Dermis microvascular lymphatic vessel endothelial cell (primary cell): ENCODE data around the gene MACROD1. TPM values are rescaled to one million over a fixed set of nuclear protein-coding genes. Genes with fewer than 3 reads are reported as not detected.
A peak's percentile ranks its signal among the peaks of the same experiment; 100 is the strongest.
"Not testable (repeated sequence)": the region's sequence is repeated elsewhere in the genome, so short reads cannot be mapped to it uniquely, and the experiment has no call there.

Experiments
- DNase-seq, 2 donors: peaks; one replicate each; pipeline versions ENCODE4 v3.0.0 to v3.0.0-alpha.2; 2010; ENCODE audit warnings: low read depth in 2 of 2
- total RNA-seq: library from RNA; depleted of rRNA; stranded (reverse); fragments of >200 nt; gene quantifications from 2 replicates; pipeline ENCODE4 v1.2.1, GENCODE V29; 2014

Gene MACROD1
- total RNA-seq, 1 donor from 2014 or later: 23.1 TPM

- DNase-seq: peak in 1 of 2 donors; percentile 28
These were observed 166.4 kb downstream of the MACROD1 start for GRCh38 chr11:63999349-64000025.

DNA sequence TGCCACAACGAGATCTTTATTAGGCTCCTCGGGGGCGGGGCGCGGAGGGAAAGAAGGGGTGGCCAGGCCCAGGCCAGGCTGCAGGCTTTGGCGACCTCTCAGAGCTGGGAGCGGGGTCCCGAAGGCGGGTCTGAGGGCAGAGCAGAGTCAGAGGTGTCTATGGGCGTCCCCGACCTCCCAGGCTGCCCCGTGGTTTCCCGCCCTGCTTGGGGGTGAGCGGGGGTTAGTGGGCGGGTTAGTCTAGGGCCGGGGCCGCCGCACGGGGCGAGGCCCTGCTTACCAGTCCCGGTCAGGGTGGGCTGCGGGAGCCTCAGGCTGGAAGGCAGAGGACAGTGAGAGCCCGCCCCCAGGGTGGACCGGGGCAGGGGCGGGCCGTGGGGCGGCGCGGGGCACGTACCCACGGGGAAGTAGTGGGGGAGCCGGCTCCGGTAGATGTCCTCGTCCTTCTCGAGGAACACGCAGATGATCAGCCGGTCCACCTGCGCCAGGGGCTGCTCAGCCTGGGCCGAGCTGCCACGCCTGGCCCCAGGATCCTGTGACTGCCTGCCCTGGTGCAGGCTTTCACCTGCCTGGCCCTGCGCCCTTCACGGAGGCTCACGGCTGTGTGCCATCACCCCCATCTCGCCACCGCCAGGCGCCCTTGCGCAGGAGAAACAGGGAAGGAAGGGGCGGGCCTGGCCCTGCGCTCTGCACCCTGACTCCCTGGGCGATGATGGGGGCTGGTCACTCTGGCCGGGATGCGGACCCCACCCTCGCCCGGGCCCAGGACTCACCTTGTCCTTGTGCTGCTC, 167.2 kb downstream of the MACROD1 start:
- no peak for DNase-seq

- DNase-seq: no peak
These were observed 168.0 kb downstream of the MACROD1 start for GRCh38 chr11:63997801-63998337.

DNA sequence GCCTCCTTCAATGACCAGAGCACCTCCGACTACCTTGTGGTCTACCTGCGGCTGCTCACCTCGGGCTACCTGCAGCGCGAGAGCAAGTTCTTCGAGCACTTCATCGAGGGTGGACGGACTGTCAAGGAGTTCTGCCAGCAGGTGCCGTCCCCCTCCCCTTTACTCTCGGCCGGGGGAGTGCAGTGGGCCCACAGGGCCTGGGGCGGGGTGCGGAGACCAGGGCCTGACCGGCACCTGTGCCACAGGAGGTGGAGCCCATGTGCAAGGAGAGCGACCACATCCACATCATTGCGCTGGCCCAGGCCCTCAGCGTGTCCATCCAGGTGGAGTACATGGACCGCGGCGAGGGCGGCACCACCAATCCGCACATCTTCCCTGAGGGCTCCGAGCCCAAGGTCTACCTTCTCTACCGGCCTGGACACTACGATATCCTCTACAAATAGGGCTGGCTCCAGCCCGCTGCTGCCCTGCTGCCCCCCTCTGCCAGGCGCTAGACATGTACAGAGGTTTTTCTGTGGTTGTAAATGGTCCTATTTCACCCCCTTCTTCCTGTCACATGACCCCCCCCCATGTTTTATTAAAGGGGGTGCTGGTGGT, 168.7 kb downstream of the MACROD1 start:
- DNase-seq: no peak

GRCh38 chr11:63996512-63996911, 169.4 kb downstream of the MACROD1 start:
- no peak for DNase-seq

DNA sequence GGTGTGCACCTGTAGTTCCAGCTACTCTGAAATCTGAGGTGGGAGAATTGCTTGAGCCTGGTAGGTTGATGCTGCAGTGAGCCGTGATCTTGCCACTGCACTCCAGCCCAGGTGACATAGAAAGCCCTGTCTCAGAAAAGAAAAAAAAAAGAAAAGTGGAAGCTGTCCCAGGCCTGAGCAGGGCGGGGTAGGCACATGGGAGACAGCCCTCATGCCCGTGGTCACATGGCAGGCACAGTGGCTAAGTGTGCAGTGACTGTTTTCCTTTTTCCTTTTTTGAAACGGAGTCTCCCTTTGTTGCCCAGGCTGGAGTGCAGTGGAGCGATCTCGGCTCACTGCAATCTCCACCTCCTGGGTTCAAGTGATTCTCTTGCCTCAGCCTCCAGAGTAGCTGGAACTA, 171.9 kb downstream of the MACROD1 start:
- DNase-seq: no peak

DNA sequence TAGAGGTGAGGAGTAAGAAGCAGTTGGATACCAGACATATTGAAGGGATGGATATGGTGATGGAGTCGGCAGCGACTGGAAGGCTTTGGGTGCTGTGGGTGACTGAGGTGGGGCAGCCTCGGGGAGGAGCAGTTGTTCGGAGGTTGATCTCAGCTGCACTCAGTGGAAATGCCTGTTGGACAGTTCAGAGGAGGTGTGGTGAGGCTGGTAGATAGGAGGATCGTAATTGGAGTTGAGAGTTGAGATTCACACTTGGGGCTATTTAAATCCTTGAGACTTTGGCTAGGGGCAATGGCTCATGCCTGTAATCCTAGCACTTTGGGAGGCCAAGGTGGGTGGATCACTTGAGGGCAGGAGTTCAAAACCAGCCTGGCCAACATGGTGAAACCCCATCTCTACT, 172.8 kb downstream of the MACROD1 start:
- DNase-seq: no peak

- no peak for DNase-seq
These were observed 174.4 kb downstream of the MACROD1 start for GRCh38 chr11:63991558-63991957.

DNA sequence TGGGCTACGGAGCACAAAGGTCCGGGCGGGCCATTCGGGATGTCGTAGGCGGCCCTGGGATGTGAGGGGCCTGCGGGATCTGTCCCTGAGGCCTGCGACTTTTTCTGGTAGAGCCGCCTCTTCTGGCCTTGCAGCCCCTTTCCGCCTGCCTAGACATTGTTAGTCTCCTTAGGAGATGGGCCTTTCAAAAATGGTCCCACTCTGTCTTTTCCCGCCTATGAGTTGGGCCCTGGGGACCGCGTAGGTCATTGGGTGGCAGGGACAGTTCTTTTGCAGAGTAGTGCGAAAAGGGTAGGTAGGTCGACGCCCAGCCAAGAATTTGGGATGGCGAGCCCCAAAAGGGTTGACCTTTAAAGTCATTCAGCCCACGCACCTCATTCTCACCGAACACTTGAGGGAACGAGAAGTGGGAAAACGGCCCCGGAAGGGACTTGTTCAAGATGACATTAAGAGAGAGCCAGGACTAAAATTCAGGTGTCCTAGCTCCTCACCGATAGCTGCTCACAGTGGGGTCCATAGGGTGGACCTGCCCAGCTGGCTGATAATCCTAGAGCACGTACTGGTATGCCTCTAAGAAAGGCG, 178.9 kb downstream of the MACROD1 start:
- no peak for DNase-seq

- peak; percentile 83 to 92 for DNase-seq
These were observed 179.6 kb downstream of the MACROD1 start, which contains the start of gene OTUB1 for GRCh38 chr11:63986156-63986931. Gene OTUB1, plus strand, starts transcription at chr11:63986438. Its CDS starts 19 bp downstream, at chr11:63986457.

DNA sequence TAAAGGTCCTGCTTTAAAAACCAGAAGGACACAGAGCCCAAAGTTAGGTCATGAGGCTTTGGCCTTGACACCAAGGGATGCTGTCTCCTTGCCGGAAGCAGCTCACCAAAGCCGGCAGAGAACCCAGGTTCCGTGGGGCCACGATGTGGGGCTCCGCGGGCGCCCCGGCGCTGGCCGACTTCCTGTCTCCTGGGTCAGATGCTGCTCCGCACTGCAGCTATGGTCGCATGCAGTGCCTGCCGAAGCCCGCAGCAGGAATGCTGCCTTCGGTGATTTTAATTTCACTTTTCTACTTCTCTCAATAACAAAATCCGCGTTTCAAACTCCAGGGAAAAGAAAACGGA, 180.1 kb downstream of the MACROD1 start:
- DNase-seq: no peak

GRCh38 chr11:63979426-63979825, 186.5 kb downstream of the MACROD1 start:
- no peak for DNase-seq

GRCh38 chr11:63978551-63979239, 187.2 kb downstream of the MACROD1 start:
- no peak for DNase-seq

DNA sequence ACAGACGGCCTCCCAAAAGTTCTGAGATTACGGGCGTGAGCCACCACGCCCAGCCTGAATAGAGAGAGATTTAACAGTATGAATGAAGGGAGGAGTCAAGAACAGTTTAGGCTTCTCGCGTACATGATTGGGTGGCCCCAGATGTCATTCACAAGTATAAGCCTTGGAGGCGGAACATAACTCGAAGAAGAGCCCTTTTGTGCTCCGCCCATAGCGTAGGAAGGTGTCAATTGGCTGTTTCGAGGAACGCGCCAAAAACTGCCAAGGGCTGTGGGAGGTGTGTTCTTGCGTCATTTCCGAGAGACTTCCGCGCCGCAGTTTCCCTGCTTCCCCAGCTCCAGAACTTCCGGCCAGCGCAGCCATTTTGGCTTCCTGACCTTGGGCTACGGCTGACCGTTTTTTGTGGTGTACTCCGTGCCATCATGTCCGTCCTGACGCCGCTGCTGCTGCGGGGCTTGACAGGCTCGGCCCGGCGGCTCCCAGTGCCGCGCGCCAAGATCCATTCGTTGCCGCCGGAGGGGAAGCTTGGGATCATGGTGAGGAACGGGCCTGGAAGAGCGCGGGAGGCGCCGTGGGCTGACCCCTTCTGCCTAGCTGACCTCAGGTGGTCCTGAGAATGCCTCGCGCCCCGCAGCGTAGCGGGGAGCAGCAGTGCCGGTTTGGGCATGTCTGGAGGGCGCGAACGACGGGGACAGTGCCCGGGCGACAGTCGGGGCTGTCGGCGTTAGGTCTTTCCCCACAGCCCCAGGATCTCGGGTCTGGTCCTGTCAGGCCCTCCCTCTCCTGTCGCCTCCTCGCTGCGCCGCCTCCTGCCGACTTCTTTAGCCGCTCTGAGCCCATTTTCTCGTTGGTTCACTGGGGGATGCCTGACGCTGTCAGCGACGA, 191.4 kb downstream of the MACROD1 start, which contains the start of gene COX8A:
TSS of gene COX8A (plus strand) at position 362 of the 885 bp plus-strand sequence. CDS start at position 423, 61 bp downstream.
- peak; percentile 100 for DNase-seq

DNA sequence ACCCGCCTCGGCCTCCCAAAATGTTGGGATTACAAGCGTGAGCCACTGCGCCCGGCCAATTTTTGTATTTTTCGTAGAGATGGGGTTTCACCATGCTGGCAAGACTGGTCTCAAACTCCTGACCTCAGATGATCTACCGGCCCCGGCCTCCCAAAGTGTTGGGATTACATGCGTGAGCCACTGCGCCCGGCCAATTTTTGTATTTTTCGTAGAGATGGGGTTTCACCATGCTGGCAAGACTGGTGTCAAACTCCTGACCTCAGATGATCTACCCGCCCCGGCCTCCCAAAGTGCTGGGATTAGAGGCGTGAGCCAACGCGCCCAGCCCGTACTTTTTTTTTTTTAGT, 192.0 kb downstream of the MACROD1 start:
- DNase-seq: not testable (repeated sequence)

DNA sequence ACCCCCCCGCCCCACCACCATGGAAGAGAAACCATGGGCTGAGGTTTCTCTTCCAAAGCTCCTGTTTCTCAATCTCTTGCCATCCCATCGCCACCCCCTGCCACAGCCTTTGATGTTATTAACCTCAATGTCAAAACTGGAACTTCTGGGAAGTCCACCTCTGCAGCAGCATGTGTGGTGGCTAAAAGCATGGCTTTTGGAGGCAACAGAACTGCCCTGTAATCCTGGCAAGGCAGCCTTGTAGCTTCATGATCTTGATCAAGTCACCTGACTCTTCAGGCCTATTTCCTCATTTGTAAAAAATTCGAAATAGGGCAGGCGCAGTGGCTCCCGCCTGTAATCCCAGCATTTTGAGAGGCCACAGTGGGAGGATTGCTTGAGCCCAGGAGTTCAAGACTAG, 195.0 kb downstream of the MACROD1 start:
- DNase-seq: no peak

GRCh38 chr11:63969461-63969860, 196.5 kb downstream of the MACROD1 start:
- DNase-seq: no peak

DNA sequence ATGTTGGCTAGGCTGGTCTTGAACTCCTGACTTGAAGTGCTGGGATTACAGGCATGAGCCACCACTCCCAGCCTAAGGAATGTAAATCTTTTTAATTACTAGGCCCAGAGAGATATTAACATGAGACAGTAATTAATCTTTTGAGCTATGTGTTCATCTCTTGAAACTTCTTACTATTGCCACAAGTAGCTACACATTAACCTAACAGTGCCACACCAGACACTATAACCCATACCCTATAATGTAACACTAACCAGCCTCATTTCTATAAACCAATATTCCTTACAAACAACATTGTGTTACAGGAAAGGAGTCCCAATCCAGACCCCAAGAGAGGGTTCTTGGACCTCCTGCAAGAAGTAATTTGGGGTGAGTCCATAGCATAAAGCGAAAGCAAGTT, 199.5 kb downstream of the MACROD1 start:
- DNase-seq: no peak

- not testable (repeated sequence) for DNase-seq
These were observed 202.0 kb downstream of the MACROD1 start for GRCh38 chr11:63963895-63964294.
